GM19193 (cell line): Measurements from ENCODE around the gene LRRC70.

ENCODE experiments used
- POLR2A ChIP-seq: IDR thresholded peaks from 4 replicates; pipeline ENCODE4 v1.6.1; 2011; ENCODE audit not compliant: insufficient read depth, insufficient read length; ENCODE audit errors: extremely low read depth

The LRRC70 gene

DNA sequence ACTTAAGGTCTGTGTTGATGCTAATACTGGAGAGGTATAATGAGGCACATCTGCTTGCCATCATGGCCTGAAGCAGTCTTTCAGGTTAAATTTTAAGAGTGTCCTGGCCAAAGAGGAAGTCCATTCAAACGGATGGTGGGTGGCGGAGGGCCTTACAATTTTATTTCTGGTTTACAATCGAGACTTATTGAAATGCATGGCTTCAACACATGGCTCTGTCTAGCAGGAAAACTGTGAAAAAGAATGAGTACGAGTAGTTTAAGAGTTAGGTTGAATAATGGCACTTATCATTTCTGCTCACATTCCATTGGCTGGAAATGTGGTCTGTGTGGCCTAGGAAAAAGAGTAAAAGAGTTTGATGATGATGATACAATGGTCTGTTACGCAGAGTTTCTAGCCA, 42.1 kb downstream of the LRRC70 start:
- no peak for TF ChIP-seq POLR2A

GRCh38 chr5:62621280-62621679, 42.7 kb downstream of the LRRC70 start:
- TF ChIP-seq POLR2A, result no peak

DNA sequence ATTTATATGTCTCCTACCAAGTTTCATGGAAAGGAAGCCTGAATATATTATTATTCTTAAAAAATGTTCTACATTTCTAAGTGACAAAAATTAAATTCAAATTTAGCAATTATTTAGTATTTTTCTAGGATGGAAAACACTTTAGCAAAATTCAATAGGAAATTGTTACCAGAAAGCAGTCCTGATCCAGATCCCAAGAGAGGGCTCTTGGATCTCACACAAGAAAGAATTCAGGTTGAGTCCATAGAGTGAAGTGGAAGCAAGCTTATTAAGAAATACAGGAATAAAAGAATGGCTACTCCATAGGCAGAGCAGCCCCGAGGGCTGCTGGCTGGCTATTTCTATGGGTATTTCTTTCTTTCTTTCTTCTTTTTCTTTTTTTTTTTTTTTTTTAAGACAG, 44.7 kb downstream of the LRRC70 start:
- no peak for TF ChIP-seq POLR2A

DNA sequence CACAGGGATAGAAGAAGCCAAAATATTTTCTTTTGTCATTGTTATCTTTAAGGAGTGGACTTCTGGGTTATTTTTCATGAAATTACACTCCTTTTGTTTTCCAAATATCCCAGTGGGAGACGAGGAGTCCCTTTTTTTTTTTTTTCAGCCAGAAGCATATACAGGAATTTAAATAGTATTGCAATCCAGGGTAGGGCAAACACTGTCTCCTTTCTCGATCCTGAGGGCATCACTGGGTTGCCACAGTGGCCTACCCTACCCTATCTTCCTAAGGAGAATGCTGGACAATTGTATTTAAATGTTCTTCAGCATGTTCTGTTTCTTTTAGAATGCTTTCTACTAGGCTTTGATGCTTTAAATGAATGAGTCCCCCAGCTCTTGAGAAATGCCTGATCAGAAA, 47.9 kb downstream of the LRRC70 start:
- no peak for TF ChIP-seq POLR2A

DNA sequence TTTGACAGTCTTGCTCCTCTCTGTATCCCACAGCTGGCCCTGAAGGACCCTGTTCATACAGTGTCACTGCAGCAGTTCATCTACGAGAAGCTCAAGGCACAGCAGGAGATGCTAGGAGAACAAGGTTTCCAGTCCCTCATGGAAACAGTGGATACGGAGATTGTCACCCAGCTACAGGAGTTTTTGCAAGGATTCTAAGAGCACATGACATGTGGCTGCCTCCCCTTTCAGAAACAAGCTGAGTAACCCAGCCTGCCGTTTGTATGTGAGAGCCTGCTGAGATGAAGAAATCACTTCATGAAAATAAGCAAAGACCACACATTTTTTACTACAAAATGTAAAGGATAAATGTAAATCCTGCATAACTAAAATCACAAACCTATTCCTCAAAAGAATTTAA, 48.5 kb downstream of the LRRC70 start:
- no peak for TF ChIP-seq POLR2A

DNA sequence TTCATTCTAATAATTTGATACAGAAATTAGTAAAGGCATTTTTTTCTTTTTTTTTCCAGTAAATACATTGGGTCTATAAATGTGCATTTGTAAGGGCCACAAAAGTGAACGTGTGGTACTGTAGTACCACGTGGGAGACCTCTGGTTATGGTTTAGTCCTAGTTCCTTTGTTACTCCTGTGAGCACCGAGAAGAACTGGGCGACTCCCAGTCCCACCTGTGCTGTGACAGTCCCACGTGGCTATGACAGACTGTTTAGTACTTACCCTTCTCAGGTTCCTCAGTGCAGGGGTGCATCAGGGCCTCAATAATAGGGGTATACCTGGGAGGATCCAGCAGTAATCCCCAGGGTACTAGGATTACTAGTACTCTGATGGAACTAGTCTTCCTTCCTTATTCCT, 49.3 kb downstream of the LRRC70 start:
- no peak for TF ChIP-seq POLR2A
